Stimulated activated CD4-positive, alpha-beta T cell treated with anti-CD3 and anti-CD28 coated beads, Interleukin-2, amount 100 ng/mL, for 4 hours (primary cell): ENCODE measurements around the gene CHI3L1.

Experiments used
- DNase-seq: peaks from one replicate; pipeline ENCODE4 v3.0.0-alpha.2; 2020; ENCODE audit warnings: low read depth

CHI3L1 gene

GRCh38 chr1:203133970-203134725, 52.4 kb downstream of the CHI3L1 start:
- DNase-seq: no peak

- no peak for DNase-seq
Measured at GRCh38 chr1:203131548-203132200, 54.8 kb downstream of the CHI3L1 start.

GRCh38 chr1:203130358-203130985, 56.0 kb downstream of the CHI3L1 start:
- no peak for DNase-seq

- DNase-seq: no peak
Measured at GRCh38 chr1:203129501-203130231, 56.8 kb downstream of the CHI3L1 start.
